Nucleus accumbens (tissue), 56 donors: Measurements from ENCODE around the gene LST1.

Experiments used
- DNase-seq, 56 donors: peaks; one replicate each; lab custom pipeline; 2025; lab: John Stamatoyannopoulos, UW

LST1 gene

DNA sequence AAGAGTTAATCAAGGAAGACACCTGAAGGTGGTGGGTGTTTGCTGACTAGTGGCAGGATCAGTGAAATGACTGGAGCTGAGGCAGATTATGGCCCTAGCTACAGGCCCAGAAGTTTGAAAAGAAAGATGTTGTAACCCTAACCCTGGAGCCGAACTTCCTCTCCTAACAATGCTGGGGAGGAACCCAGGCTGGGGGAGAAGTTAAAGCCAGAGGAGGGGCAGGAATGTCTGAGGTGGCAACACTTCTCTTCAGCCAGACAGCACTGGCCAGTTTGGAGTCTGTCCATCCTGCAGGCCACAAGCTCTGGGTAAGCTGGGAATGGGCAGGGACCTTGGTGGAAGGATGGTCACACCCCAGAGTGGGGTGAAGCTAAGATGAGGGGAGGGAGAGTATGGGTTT lies at the start of gene LST1:
Gene LST1, plus strand, starts transcription at position 270 of the 400 bp plus-strand sequence. CDS start 1,023 bp downstream, outside the sequence.
- peak in 6 of 56 donors; percentile 3 to 11 (median 6) for DNase-seq

- peak in 15 of 56 donors; percentile 6 to 39 (median 21) for DNase-seq
These were observed 47.2 kb upstream of the LST1 start for GRCh38 chr6:31538805-31539400.

- no peak for DNase-seq
These were observed 45.4 kb upstream of the LST1 start for GRCh38 chr6:31540640-31541039.

DNA sequence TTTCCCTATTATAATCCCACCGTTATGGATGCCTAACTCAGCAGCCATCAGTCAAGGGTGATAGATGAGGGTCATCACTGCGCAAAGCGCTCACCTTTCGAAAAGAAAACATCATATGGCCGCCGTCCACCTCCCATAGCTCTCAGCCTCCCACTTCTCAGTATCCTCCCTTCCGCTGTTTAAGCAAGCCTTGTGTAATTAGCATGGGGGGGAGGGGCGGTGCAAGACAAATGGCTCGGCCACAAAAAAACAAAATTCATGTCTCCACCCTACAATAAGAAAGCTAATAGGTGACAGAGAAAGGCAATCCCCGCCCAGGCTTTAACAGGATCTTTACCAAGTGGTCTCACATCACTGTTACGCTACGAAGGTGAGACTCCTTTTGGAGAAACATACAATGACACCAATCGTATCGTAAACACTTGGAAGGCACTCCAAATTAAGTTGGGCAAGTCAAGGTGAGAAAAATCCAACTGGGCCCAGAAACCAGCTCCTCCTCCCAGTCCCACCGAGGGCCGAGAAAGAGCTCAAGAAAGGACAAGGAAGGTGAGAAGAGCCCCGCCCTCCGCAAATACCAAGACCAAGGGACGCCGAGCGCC lies 44.9 kb upstream of the LST1 start:
- peak in 12 of 56 donors; percentile 2 to 72 (median 32) for DNase-seq

DNA sequence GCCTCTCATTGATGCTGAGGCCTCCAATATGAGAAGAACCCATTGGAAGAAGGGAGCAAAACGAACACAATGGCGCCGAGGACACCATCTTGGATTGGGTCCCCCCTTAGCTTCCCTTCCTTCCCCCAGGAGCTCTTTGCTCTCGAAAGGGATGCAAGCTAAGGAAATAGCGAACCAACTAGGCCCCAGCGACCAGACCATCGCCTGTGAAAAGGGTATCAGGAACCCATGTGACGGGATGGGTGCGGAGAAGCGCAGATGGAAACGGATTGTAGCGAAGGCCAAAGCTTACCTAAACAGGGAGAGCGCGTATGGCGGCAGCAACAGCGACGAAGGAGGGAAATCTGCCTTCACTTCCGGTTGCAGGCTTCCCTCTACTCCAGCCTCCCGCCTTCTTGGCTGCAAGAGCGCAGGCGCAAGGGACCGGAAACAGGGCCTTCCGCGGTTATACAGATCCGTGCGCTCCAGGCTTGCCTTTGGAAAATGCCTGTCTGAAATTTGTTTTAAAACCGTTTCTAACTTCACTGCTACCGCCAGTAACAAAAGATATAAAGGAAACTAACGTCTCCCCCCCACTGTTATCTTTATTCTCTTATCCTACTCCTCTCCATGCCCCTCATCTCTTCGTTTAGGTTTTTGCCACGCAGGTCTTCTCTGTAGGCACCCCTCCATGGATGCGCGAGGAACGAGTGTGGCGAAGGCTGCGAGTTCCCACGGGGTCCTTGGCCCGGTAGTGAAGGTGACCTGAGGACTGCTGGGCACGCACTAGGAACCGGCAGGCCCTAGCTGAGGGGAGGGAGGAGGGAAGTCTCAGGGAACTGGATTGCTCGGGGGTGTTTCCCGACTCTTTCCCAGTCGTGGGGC lies 44.2 kb upstream of the LST1 start, which contains the start of gene DDX39B:
Gene DDX39B, minus strand, starts transcription at position 346 of the 864 bp plus-strand sequence. CDS start 1,471 bp downstream, outside the sequence.
- peak; percentile 64 to 98 (median 92) for DNase-seq

DNA sequence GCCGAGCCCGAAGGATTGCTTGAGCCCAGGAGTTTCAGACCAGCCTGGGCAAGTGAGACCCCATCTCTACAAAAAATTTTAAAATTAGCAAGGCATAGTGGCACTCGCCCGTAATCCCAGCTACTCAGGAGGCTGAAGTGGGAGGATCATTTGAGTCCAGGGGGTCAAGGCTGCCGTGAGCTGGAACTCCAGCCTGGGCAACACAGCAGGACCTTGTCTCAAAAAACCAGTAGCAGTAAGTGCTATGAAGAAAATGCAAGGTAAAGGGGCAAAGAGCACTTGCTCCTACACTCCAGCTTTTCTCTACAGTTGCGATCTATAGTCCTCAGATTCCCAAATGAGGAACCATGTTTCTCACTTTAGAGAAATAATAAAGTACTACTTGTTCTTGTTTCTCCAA lies 42.4 kb upstream of the LST1 start:
- no peak for DNase-seq

GRCh38 chr6:31544676-31545075 lies 41.4 kb upstream of the LST1 start:
- no peak for DNase-seq

- no peak for DNase-seq
These were observed 40.8 kb upstream of the LST1 start for GRCh38 chr6:31545291-31545690.

DNA sequence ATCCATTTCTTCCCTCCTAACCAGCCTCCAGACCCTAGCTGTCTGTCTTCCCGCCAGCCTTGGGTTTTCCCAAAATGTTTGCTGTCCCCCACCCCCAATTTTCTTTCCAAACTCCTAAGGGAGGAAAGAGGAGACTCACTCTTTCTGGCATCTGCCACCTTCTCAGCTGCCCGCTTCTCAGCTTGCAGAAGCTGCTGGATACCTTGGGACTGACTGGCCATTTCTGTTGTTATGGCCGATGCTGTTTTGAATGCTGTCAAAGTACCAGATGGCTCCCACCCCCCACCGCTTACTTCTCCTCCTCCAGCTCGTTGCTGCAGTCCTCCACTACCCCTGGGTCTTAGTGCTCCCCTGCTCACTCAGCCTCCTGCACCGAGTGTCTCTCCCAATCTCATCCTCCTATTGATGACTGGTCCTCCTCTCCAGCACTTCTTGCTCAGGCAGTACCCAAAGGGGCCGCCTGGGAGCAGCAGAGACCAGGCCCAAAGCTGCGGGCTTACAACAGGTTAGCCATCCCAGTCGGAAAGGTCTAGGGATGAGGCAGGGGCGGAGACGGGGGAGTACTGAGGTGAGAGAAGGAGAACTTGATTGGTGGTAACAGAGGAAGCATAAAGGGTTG lies 39.6 kb upstream of the LST1 start, which contains the start of gene ATP6V1G2:
Gene ATP6V1G2, minus strand, starts transcription at position 270 of the 619 bp plus-strand sequence. Its CDS starts 49 bp downstream, at position 221.
- peak; percentile 47 to 97 (median 87) for DNase-seq

DNA sequence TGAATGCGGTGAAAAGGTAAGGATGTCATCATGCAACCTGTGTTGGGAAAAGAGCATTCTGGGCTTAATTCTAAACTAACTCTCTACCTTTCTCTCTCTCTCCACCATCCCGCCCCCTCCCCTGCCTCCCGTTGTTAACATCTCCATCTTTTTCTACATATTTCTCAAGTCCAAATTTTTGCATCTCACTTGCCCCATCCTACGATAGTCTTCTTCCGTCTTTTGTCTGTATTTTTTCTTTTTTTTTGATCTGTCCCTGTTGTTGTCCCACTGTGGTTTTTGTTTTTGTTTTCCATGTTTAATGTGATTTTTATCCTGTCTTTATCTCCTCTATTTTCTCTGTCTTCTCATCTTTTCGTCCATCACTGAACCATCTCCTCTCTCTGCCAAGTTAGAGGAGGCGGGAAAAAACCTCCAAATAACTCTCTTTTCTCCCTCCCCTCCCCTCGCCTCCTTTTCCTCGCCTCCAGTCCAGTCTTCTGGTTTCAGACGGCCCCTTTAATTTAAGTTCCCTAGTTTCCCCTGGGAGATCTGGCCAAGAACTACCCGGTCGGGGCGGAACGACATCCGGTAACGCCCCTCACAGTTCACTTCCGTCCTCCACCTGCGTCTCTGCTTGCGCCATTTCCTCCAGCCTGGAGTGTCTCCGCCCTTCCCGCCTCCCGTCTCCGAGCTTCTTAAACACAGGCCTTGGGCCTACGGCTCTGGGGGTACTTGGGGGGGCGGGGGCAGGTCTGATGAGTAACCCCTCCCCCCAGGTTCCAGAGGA lies 38.9 kb upstream of the LST1 start, which contains the start of gene NFKBIL1:
Gene NFKBIL1, plus strand, starts transcription at position 651 of the 769 bp plus-strand sequence. Its CDS starts 87 bp downstream, at position 738.
- DNase-seq: peak; percentile 69 to 99 (median 94)

DNA sequence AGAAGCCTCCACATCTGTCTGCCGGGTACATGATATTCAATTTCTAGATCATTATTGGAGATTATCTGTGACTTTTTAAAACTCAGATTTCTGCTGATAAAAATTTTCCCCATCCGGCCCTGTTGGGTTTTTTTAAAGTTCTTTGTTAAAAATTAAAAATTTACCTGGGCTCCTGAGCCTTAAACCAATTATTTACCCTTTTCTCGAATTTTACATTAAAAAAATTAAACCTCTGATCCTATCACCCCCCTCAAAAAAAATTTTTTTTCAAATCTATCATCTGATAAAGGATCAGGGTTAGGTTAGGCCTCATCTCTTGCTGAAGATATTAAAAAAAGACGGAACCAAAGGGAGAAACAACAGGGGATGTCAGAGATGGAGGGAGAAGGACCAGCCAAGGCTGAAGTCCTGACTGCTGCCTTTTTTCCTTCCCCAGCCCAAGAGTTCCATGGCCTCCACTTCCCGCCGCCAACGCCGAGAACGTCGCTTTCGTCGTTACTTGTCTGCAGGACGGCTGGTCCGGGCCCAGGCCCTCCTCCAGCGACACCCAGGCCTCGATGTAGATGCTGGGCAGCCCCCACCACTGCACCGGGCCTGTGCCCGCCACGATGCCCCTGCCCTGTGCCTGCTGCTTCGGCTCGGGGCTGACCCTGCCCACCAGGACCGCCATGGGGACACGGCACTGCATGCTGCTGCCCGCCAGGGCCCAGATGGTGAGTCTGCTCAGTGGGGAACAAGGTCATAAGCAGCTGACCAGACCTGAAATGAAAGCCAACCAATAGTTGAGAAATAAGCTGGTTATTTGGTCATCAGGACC lies 38.1 kb upstream of the LST1 start:
- DNase-seq: peak in 1 of 56 donors; percentile 5

DNA sequence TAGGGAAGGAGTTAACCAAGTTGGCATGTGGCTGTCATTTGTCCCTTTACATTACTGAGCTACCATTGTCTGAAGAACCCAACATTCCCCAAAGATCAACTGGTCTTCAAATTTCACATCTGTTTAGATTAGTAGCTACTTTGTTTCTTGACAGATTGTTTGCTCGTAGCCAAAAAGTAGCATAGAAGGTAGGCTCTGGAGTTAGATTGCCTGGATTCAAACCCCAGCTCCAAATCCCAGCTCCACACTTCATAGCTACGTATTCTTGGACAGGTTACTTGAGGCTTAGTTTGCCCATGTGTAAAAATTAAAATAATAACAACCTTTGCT lies 37.6 kb upstream of the LST1 start:
- no peak for DNase-seq

GRCh38 chr6:31551371-31551770 lies 34.7 kb upstream of the LST1 start:
- DNase-seq: peak in 15 of 56 donors; percentile 3 to 47 (median 16)

DNA sequence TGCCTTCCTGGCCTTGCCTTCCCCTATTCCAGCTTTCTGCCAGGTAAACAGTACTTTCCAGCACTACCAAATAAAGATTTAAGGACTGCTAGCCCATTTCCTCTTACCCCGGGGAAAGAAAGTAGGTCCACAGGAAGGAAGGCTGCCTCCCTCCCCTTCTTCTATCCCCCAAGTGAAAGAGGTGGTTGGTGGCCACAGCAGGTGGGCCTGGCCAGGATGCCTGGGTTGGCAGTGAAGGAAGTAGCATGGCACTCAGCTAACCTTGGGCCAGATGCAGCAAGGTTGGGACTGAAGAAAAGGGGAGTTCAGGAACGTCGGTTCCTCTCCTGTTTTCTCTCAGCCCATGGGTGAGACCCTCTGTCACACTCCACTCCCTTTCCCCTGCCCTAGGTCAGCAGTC lies 29.8 kb upstream of the LST1 start:
- DNase-seq: no peak

GRCh38 chr6:31557443-31558317 lies 28.4 kb upstream of the LST1 start:
- no peak for DNase-seq

GRCh38 chr6:31558318-31558625 lies 27.8 kb upstream of the LST1 start:
- no peak for DNase-seq

DNA sequence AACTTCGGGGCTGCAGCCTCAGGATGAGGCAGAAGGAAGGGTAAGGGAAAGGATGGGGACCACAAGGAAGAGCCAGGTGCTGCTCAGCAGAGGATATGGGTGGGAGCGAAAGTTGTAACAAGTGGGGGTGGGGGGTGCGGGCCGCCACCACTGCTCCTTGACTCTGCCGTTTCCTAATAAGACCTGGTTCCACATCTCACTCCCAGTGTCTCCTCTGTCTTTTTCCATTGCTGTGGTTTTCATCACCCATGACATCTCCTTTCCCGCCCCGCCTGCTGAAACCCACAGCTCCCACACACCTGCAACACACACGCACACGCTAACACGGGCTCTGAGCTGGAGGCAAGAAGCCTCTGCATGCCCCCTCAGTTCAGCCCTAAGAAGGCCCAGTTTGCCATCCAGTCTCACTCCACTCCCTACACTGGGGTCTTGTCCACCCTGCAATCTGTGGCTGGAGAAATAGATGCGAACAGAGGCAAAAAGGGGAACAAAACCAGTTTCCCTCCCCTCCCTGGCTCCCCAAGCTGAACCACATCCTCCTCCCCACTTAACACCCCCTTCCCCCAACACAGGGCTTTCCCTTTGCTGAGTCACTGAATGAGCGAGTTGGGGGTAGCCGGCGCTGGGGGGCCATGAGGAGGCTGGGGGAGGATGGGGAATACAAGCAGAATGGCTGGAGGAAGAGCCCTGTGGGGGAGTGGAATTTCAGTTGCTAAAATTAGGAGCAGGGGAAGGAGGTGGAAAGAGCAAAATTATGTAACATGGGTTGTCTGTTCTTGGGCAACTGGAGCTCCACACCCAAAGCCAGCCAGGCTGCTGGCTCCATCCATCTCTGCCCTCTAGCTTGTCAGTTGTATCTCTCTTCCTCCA lies 27.2 kb upstream of the LST1 start:
- peak in 33 of 56 donors; percentile 9 to 71 (median 45) for DNase-seq
